GM12872 (cell line): ENCODE results near the gene MICALL2.

Experiments
- TF ChIP-seq, protein P1 (sequence below): IDR thresholded peaks from 3 replicates; pipeline ENCODE4 v1.5.1; 2011; ENCODE audit warnings: low read depth, mild to moderate bottlenecking, low read length, moderate library complexity; ENCODE audit not compliant: insufficient read depth

Gene MICALL2

DNA sequence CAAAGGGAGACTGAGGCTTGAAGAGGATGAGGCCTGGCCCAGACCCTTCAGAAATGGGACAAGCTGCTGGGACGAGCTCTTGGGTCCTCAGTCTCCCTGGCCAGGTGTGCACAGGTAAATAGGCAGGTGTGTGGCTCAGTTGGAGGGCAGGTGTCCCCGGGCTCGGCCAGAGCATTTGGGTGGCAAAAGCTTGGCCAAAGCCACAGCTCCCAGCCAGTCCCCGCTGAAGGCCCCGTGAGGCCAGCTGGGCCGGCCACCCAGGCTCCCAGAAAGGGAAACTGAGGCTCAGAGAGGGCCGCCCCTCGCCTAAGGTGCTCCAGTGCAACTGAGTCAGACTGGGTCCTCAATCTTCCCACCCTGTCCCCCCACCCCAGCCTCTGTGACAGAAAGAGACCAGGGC lies 37.3 kb downstream of the MICALL2 start:
- TF ChIP-seq, protein P1, sequence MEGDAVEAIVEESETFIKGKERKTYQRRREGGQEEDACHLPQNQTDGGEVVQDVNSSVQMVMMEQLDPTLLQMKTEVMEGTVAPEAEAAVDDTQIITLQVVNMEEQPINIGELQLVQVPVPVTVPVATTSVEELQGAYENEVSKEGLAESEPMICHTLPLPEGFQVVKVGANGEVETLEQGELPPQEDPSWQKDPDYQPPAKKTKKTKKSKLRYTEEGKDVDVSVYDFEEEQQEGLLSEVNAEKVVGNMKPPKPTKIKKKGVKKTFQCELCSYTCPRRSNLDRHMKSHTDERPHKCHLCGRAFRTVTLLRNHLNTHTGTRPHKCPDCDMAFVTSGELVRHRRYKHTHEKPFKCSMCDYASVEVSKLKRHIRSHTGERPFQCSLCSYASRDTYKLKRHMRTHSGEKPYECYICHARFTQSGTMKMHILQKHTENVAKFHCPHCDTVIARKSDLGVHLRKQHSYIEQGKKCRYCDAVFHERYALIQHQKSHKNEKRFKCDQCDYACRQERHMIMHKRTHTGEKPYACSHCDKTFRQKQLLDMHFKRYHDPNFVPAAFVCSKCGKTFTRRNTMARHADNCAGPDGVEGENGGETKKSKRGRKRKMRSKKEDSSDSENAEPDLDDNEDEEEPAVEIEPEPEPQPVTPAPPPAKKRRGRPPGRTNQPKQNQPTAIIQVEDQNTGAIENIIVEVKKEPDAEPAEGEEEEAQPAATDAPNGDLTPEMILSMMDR, result no peak

DNA sequence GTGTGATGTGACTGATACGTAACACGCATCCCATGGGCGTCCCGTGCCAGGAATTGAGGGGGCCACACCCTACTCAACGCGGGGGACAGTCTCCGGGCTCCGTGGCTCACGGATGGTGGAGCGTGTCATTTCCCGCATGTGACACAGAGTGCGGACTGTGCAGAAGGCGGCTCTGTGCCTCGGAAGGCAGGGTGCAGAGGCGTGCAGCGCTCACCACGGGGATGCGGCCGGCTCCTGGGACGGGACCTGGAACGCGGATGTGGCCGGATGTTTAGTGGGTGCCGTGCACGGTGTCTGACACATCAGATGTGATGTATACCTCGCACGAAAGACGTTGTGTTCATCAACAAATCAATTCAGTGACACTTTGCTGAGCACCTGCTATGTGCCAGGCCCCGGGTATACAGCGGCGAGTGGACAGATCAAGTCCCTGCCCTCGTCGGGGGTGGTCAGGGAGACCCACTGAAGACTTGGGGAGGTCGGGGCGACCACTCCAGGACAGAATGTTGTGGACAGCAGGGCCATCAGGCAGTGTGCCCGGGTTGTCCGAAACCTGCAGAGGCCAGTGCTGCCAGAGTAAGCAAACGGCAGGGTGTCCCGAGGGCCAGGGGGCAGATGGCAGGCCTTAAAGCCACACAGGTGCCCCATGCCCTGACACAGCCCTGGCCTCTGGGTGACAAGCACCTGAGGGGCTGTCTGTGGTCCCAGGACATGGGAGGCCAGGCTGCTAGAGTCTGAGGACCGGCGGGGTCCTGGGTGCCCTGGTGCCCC lies 38.1 kb downstream of the MICALL2 start:
- TF ChIP-seq, protein P1, result no peak

DNA sequence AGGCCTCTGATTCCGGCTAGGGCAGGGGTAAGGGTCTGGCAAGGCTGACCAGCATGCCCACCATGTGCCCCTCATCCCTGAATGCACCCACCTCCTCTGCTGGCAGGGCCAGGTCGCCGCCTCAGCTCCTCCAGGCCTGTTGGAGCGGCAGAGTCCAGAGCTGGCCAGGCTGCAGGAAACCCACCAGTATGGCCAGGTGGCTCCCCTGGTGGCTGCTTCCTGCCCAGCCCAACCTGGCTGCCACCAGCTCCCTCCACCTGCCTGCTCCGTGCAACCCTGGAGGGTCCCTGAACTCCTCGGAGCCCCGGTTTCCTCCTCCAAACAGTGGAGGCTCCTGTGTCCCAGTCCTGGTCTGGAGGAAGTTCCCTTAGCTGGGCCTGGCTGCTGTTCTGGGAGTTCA lies 39.6 kb downstream of the MICALL2 start:
- TF ChIP-seq, protein P1, result no peak

DNA sequence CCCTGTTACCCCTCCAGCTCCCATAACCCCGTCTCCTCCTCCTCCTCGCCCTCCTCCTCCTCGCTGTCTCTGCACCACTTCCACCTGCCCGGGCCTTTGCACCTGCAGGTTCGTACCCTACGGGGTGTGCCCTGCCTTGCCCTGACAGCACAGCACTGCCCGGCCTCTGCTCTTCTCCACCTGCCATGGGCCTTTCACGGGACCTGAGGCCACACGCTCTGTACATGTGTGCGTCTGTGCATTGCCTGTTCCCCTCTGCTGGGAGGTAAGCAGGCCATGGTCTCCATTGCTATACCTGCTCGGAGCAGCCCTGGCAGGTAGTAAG lies 40.0 kb downstream of the MICALL2 start:
- TF ChIP-seq, protein P1, result no peak

DNA sequence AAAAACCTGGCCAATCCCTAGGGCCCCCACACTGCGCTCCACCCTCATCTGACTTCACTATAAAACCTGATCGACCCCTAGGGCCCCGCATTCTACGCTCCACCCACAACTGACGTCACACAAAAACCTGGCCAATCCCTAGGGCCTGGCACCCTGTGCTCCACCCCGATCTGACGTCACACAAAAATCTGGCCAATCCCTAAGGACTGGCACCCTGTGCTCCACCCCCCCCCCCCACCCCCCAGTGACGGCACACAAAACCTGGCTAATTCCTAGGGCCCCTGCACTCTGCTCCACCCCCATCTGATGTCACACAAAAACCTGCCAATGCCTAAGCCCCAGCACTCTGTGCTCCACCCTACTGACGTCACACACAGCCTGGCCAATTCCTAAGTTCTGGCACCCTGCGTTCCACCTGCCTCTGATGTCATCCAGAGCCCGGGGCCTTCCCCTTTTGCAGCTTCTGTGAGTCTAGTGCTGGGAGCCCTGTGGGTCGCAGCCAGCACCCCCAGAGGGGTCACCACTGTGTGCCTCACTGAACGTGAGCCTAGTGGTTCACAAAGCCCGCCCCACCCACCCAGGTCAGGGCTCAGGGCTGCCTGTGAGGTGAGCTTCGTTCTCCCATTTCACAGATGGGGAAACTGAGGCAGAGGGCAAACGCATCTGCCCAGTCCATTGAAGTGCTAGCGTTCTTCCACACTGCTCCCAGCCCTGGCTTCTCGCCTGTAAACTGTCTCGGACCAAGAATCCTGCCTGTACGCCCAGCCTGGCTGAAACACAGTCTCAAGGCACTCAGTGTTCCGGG lies 40.6 kb downstream of the MICALL2 start:
- TF ChIP-seq, protein P1, result no peak

DNA sequence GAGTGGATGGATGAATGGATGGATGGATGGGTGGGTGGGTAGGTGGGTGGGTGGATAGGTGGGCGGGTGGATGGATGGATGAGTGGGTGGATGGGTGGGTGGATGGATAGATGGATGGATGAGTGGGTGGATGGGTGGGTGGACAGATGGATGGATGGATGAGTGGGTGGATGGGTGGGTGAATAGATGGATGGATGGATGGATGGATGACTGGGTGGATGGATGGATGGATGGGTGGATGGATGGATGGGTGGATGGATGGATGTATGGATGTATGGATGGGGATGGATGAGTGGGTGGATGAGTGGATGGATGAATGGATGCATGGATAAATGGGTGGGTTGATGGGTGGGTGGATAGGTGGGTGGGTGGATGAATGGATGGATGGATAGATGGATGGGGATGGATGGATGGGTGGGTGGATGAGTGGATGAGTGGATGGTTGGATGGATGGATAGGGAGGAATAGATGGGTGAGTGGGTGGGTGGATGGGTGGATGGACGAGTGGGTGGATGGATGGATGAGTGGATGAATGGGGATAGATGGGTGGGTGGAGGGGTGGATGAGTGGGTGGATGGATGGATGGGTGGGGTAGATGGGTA lies 43.8 kb downstream of the MICALL2 start:
- TF ChIP-seq, protein P1, result no peak

DNA sequence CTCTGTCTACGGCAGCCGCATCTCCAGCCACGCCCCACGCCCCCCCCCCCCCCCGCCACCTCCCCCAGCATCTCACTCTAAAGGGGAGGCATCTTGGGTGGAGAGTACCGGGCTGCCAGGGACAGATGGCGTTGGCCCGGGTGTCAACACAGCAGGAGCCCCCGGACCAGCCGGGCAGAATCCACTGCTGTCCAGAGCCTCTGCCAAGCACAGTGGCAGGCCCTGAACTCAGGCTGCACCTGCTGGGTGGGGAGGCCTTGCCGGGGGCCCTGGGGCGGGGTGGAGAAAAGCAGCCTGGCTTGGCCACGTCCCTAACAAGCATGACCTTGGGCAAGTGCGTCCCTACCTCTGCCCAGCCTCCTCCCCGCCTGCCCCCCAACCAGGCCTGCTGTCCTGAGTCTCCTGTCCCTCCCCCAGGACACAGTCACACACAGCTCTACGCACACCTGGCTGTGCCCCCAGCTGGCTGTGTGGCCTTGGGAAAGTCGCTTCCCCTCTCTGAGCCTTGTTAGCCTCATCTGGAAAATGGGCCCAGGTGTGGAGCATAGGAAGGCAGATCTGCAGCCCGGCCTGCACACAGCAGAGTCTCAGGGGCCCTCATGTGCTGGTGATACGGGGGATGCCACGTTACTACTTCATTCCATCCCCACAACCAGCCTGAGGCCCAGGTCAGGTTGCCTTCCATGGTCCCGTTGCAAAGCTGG lies 45.2 kb downstream of the MICALL2 start:
- TF ChIP-seq, protein P1, result no peak
